ENCODE results near the gene KCNN3.

The KCNN3 gene

GRCh38 chr1:154716614-154717527, 153.2 kb downstream of the KCNN3 start:
- Histone ChIP-seq H3K27ac (peak overlapping the region; percentile 74), H3K4me3 (ENCODE audit: low read depth in 1 of 2, low read length in 1 of 2) (no peak overlapping the region), H3K27me3 (peaks cover 15% of the 10 kb centered on the region), H3K9me3 (no peaks in the 10 kb centered on the region), H3K36me3 (no peaks in the 10 kb centered on the region), H3K4me1 (ENCODE audit: control insufficient read depth in 1 of 2, insufficient read depth in 1 of 2, low read depth in 1 of 2, low read length in 1 of 2) (peaks cover 38 to 60% of the 10 kb centered on the region in 2 experiments)
- no peak for TF ChIP-seq CTCF (IDR thresholded peaks at IDR 0.05)

GRCh38 chr1:154716011-154716410, 154.1 kb downstream of the KCNN3 start:
- H3K27ac ChIP-seq, result peak overlapping the region; percentile 74

GRCh38 chr1:154715385-154715784, 154.7 kb downstream of the KCNN3 start:
- peak overlapping the region in 1 of 2 experiments; percentile 7 for H3K4me3 ChIP-seq (ENCODE audit: low read depth in 1 of 2, low read length in 1 of 2)
- peak overlapping the region; percentile 74 for H3K27ac ChIP-seq
- no peak for TF ChIP-seq CTCF (IDR thresholded peaks at IDR 0.05)
- H3K36me3 ChIP-seq, result no peaks in the 10 kb centered on the region
- peaks cover 15% of the 10 kb centered on the region for H3K27me3 ChIP-seq
- H3K4me1 ChIP-seq (ENCODE audit: control insufficient read depth in 1 of 2, insufficient read depth in 1 of 2, low read depth in 1 of 2, low read length in 1 of 2), result peaks cover 31 to 45% of the 10 kb centered on the region in 2 experiments
- H3K9me3 ChIP-seq, result no peaks in the 10 kb centered on the region

More at GRCh38 chr1:154716011-154716410, 154.1 kb downstream of the KCNN3 start:
- Histone ChIP-seq H3K4me3 (ENCODE audit: low read depth in 1 of 2, low read length in 1 of 2) (no peak overlapping the region), H3K4me1 (ENCODE audit: control insufficient read depth in 1 of 2, insufficient read depth in 1 of 2, low read depth in 1 of 2, low read length in 1 of 2) (peaks cover 37 to 51% of the 10 kb centered on the region in 2 experiments), H3K27me3 (peaks cover 15% of the 10 kb centered on the region), H3K36me3 (no peaks in the 10 kb centered on the region), H3K9me3 (no peaks in the 10 kb centered on the region)
- TF ChIP-seq CTCF (IDR thresholded peaks at IDR 0.05), result no peak

GRCh38 chr1:154714638-154715037, 155.4 kb downstream of the KCNN3 start:
- Histone ChIP-seq H3K9me3 (no peaks in the 10 kb centered on the region), H3K4me3 (ENCODE audit: low read depth in 1 of 2, low read length in 1 of 2) (peak overlapping the region in 1 of 2 experiments; percentile 7), H3K4me1 (ENCODE audit: control insufficient read depth in 1 of 2, insufficient read depth in 1 of 2, low read depth in 1 of 2, low read length in 1 of 2) (peaks cover 24 to 37% of the 10 kb centered on the region in 2 experiments), H3K27ac (peak overlapping the region; percentile 74), H3K27me3 (peaks cover 15% of the 10 kb centered on the region), H3K36me3 (no peaks in the 10 kb centered on the region)
- TF ChIP-seq CTCF (IDR thresholded peaks at IDR 0.05), result no peak

- H3K27ac ChIP-seq, result peak overlapping the region; percentile 74
Observed at GRCh38 chr1:154714052-154714623, 155.9 kb downstream of the KCNN3 start.

More at GRCh38 chr1:154714052-154714623, 155.9 kb downstream of the KCNN3 start:
- H3K36me3 ChIP-seq, result no peaks in the 10 kb centered on the region
- TF ChIP-seq CTCF (IDR thresholded peaks at IDR 0.05), result no peak
- H3K27me3 ChIP-seq, result peaks cover 15% of the 10 kb centered on the region
- no peak overlapping the region for H3K4me3 ChIP-seq (ENCODE audit: low read depth in 1 of 2, low read length in 1 of 2)
- H3K9me3 ChIP-seq, result no peaks in the 10 kb centered on the region
- H3K4me1 ChIP-seq (ENCODE audit: control insufficient read depth in 1 of 2, insufficient read depth in 1 of 2, low read depth in 1 of 2, low read length in 1 of 2), result peaks cover 21 to 32% of the 10 kb centered on the region in 2 experiments
